WERI-Rb-1 (cell line): ENCODE results near the gene MATN4.

Experiments used
- DNase-seq: peaks from one replicate; pipeline ENCODE4 v3.0.0-alpha.2; 2020
- H3K27ac ChIP-seq: fragments of 250-450 bp; sonication (Bioruptor Pico); 2 replicates; pipeline ENCODE4 v1.5.1; 2020; ENCODE audit warnings: mild to moderate bottlenecking, moderate library complexity
- H3K27me3 ChIP-seq: fragments of 250-450 bp; sonication (Bioruptor Pico); 2 replicates; pipeline ENCODE4 v1.5.1; 2021; ENCODE audit warnings: mild to moderate bottlenecking, low read depth, moderate library complexity; ENCODE audit not compliant: insufficient read depth, severe bottlenecking
- H3K36me3 ChIP-seq: fragments of 250-450 bp; sonication (Bioruptor Pico); 2 replicates; pipeline ENCODE4 v1.5.1; 2020; ENCODE audit warnings: mild to moderate bottlenecking, moderate library complexity
- H3K4me3 ChIP-seq: 2 replicates; pipeline ENCODE4 v1.5.1; 2011; ENCODE audit warnings: low read depth, mild to moderate bottlenecking, control low read depth, low read length
- H3K9me3 ChIP-seq: fragments of 250-450 bp; sonication (Bioruptor Pico); 2 replicates; pipeline ENCODE4 v1.5.1; 2021; ENCODE audit warnings: mild to moderate bottlenecking, moderate library complexity; ENCODE audit not compliant: severe bottlenecking
- CTCF ChIP-seq: IDR thresholded peaks from 2 replicates; pipeline ENCODE4 v1.5.1; 2011; ENCODE audit warnings: low read depth, mild to moderate bottlenecking, control low read depth, inconsistent platforms, low read length

MATN4 gene

DNA sequence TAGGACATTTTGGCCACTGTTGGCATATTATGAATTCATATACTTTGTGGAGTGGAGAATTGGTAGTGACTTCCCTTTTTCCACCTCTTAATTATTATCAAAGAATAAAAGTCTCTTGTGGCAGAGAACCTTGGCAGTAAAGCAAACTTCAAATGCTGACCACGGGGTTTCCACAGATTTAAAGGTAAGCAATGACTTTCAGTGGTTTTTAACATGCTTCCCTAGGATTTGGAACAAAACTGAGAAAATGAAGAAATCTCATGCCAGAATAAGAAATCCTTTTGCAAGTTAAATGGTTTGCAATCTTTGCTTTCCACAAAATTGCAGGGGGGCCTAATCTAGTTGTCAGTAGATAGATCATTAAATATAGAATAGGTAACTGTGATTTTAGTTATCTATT, 42.1 kb upstream of the MATN4 start:
- DNase-seq: no peak
- H3K4me3 ChIP-seq: no peak overlapping the region
- no peak for TF ChIP-seq CTCF
- no peaks in the 10 kb centered on the region for H3K9me3 ChIP-seq
- no peak overlapping the region for H3K27ac ChIP-seq
- no peaks in the 10 kb centered on the region; the same call in 1 of the 2 replicates for H3K36me3 ChIP-seq
- no peaks in the 10 kb centered on the region for H3K27me3 ChIP-seq

GRCh38 chr20:45347936-45348778, 40.1 kb upstream of the MATN4 start, which contains the start of gene SDC4:
TSS of gene SDC4 (minus strand) at chr20:45348424. CDS start at chr20:45348384, 40 bp downstream.
- no peak for TF ChIP-seq CTCF
- DNase-seq: peak; percentile 63
- peak within 1 kb of the TSS; percentile 88 for H3K27ac ChIP-seq
- H3K9me3 ChIP-seq: no peaks in the 10 kb centered on the region
- H3K36me3 ChIP-seq: peaks cover 4% of the 10 kb centered on the region
- H3K27me3 ChIP-seq: no peaks in the 10 kb centered on the region
- H3K4me3 ChIP-seq: peak within 1 kb of the TSS; percentile 76

DNA sequence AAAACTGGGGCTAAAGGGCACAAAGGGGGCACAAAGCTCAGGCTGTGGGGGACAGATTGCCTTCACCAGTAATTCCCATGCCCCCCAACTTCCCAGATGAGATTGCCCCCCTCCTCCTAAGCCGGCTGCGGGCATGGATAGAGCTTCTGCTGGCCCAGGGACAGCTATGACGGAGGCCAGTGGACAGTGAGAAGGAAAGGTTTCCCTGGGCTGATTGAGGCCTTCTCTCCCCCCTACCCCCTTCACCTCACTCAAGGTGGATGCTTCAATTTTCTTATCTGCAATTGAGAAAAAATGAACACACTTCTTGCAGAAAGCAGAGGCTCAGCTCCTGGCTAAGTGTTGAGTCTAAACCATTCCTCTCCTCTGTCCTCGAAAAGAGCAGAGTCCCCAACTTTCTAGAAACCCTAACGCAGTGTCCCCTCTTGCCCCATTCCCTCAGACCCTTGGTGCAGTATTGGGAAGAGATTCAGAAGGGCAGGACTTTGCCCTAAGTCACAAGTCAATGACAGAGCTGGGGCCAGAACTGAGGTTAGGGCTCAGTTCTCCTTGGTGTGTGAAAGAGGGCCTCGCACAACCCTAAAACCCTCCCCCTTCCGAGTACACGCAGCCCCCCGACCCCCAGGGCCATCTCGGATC, 39.3 kb upstream of the MATN4 start:
- Histone ChIP-seq H3K27ac (peak overlapping the region; percentile 88), H3K9me3 (no peaks in the 10 kb centered on the region), H3K36me3 (peaks cover 7% of the 10 kb centered on the region), H3K27me3 (no peaks in the 10 kb centered on the region), H3K4me3 (peak overlapping the region; percentile 76)
- TF ChIP-seq CTCF: no peak
- no peak for DNase-seq

- peak overlapping the region; percentile 76 for H3K4me3 ChIP-seq
- H3K36me3 ChIP-seq: peaks cover 7% of the 10 kb centered on the region
- TF ChIP-seq CTCF: no peak
- H3K9me3 ChIP-seq: no peaks in the 10 kb centered on the region
- H3K27me3 ChIP-seq: no peaks in the 10 kb centered on the region
- H3K27ac ChIP-seq: no peak overlapping the region; the same call in 1 of the 2 replicates
- no peak for DNase-seq
Observed at GRCh38 chr20:45346851-45347250, 38.8 kb upstream of the MATN4 start.

DNA sequence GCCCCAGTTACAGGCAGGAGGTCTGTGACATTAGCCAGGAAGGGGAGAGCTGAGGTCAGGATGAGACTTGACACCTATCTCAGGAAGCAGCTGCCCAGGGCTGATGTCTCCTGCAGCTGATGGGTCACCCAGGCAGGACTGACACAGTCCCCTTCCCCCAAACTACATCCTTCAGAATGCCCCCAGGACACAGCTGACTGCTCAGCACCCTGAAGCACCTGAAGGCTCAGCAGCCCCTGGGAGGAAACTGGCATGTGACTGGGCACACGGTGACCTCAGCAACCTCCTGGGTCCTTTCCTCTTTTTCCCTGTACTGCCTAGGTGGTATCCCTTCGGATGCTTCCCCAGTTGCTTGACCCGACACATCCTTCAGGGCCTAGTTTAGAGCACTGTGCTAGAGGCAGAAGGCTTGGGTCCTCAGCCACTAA, 38.2 kb upstream of the MATN4 start:
- no peak overlapping the region; the same call in 1 of the 2 replicates for H3K4me3 ChIP-seq
- no peaks in the 10 kb centered on the region for H3K9me3 ChIP-seq
- TF ChIP-seq CTCF: no peak
- no peaks in the 10 kb centered on the region for H3K27me3 ChIP-seq
- no peak for DNase-seq
- peaks cover 7% of the 10 kb centered on the region for H3K36me3 ChIP-seq
- H3K27ac ChIP-seq: no peak overlapping the region; the same call in 1 of the 2 replicates
